ENCODE measurements around the gene SLC35A5. TPM values are rescaled to one million over a fixed set of nuclear protein-coding genes. Genes with fewer than 3 reads are reported as not detected.
A peak's percentile ranks its signal among the peaks of the same experiment; 100 is the strongest.

Gene SLC35A5
- total and polyA plus RNA-seq, 9 of the 15 experiments (the other 6 are each of a cell fraction or from before 2014, with no cell fraction given), result 4.0 to 13.0 (median 9.7) TPM

GRCh38 chr3:112561734-112562529, at the start of gene SLC35A5, which contains the start of gene ATG3 (continued):
- no peak for TF ChIP-seq PREB (CRISPR knock-in tag; IDR thresholded peaks at IDR 0.05)
- peak; percentile 62 for TF ChIP-seq CREM (IDR thresholded peaks at IDR 0.05; ENCODE audit: low read depth)
- peak; percentile 65 for TF ChIP-seq ETS1 (conservative IDR thresholded peaks at IDR 0.05; ENCODE audit: control insufficient read depth, low read depth, low read length)
- no peak for TF ChIP-seq TCFL5 (CRISPR knock-in tag; conservative IDR thresholded peaks at IDR 0.05)
- peak; percentile 68; the same call in 1 of the 2 replicates for TF ChIP-seq TGIF2 (CRISPR knock-in tag; IDR thresholded peaks at IDR 0.05)
- TF ChIP-seq RBFOX2 (IDR thresholded peaks at IDR 0.05; ENCODE audit: low read depth, low read length), result peak; percentile 89
- peak; percentile 94 for TF ChIP-seq HNRNPLL (IDR thresholded peaks at IDR 0.05; ENCODE audit: low read depth, low read length, poor library complexity, severe bottlenecking)
- no peak for TF ChIP-seq SRSF3 (IDR thresholded peaks at IDR 0.05; ENCODE audit: insufficient read depth, low read length)
- no peak for TF ChIP-seq ZNF586 (CRISPR knock-in tag; conservative IDR thresholded peaks at IDR 0.05)
- no peak for TF ChIP-seq PURB (CRISPR knock-in tag; IDR thresholded peaks at IDR 0.05; ENCODE audit: low read depth)
- no peak for TF ChIP-seq ZNF518B (CRISPR knock-in tag; IDR thresholded peaks at IDR 0.05)
- no peak for TF ChIP-seq SRSF7 (optimal IDR thresholded peaks at IDR 0.05; ENCODE audit: low read depth, low read length)
- no peak for TF ChIP-seq ZNF23 (CRISPR knock-in tag; IDR thresholded peaks at IDR 0.05)
- TF ChIP-seq HMGXB4 (CRISPR knock-in tag; IDR thresholded peaks at IDR 0.05), result no peak
- TF ChIP-seq ZFP30 (CRISPR knock-in tag; IDR thresholded peaks at IDR 0.05; ENCODE audit: borderline replicate concordance), result no peak
- TF ChIP-seq JUN (IDR thresholded peaks at IDR 0.05; ENCODE audit: borderline replicate concordance, low read depth, low read length), result peak; percentile 35; the same call in 1 of the 2 replicates
- TF ChIP-seq JUN (CRISPR knock-in tag; IDR thresholded peaks at IDR 0.05; ENCODE audit: borderline replicate concordance), result no peak

Measured in K562 (cell line).